ENCODE data around the gene CBX5.

- TF ChIP-seq CTCF (IDR thresholded peaks at IDR 0.05 in 2 of 3, conservative IDR thresholded peaks at IDR 0.05 in 1 of 3; ENCODE audit: control insufficient read depth in 2 of 3, extremely low read depth in 1 of 3, insufficient read depth in 1 of 3, low read depth in 3 of 3, low read length in 3 of 3): no peak
- peak; percentile 97 for TF ChIP-seq POLR2A (IDR thresholded peaks at IDR 0.05; ENCODE audit: low read depth, low read length)
- TF ChIP-seq CEBPB (IDR thresholded peaks at IDR 0.05; ENCODE audit: borderline replicate concordance in 1 of 2, low read depth in 2 of 2, low read length in 2 of 2): no peak
- TF ChIP-seq EP300 (IDR thresholded peaks at IDR 0.05; ENCODE audit: borderline replicate concordance in 1 of 2, control insufficient read depth in 1 of 2, low read depth in 2 of 2, low read length in 2 of 2): 0 out of 4 replicates have a peak, but pooled peaks of 1 of the 2 experiments have one; percentile 17
- TF ChIP-seq MTA3 (IDR thresholded peaks at IDR 0.05; ENCODE audit: borderline replicate concordance, low read length): no peak
- TF ChIP-seq REST (IDR thresholded peaks at IDR 0.05; ENCODE audit: low read depth, low read length): 0 out of 2 replicates have a peak, but pooled peaks have one; percentile 14
- no peak for TF ChIP-seq SRF (IDR thresholded peaks at IDR 0.05; ENCODE audit: low read depth in 2 of 2, low read length in 2 of 2)
- no peak for TF ChIP-seq EZH2 (IDR thresholded peaks at IDR 0.05; ENCODE audit: borderline replicate concordance, control insufficient read depth, low read depth, low read length)
Measured at GRCh38 chr12:54280468-54281260, 742 bp upstream of the CBX5 start, which contains the start of gene HNRNPA1.

Data from GM12878 (cell line).